Limb (tissue), 2 donors: ENCODE measurements around the gene TSSK2.

Experiments used
- DNase-seq, 2 donors: peaks; one replicate each; pipeline ENCODE4 v3.0.0-alpha.2; 2016; ENCODE audit errors: extremely low spot score in 2 of 2

TSSK2 gene

DNA sequence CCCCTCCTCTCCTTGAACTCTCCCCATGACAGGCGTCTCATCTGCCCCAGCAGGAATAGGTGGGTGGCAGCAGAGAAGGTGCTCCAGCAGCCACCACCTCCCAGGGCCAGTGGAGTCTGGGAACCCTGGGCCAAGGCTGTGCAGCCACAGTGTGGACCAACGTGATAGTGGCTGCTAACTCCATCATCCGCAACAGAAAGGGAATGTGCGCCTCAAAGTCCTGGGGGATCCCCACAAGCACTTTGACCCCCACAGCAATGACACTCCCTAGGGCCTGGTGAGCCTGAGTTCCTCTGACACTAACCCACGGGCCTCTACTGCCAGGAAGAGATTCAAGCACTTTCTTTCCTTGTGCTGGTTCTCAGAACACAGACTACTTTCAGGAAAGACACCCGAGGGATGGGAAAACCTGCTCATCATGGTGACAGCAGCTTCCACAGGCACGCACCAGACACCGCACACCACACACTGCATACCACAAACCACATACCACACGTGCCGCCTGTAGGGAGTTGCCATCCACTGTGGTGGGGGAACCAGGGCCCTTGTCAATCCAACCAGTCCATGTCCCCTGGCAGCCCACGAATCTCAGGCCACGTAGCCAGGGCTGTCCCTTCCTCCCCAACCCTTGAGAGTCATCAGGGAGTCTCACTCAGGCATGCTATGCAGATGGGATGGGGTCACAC, 50.8 kb downstream of the TSSK2 start:
- DNase-seq = no peak
